SK-N-SH (cell line): Measurements from ENCODE around the gene ANKUB1.

ENCODE experiments used
- JUND ChIP-seq: IDR thresholded peaks from 2 replicates; pipeline ENCODE4 v1.4.0; 2012
- RCOR1 ChIP-seq: fragments of 150-350 bp; IDR thresholded peaks from 2 replicates; pipeline ENCODE4 v1.6.1; 2017; ENCODE audit warnings: antibody characterized with exemption, low read length
- RFX5 ChIP-seq: IDR thresholded peaks from 2 replicates; pipeline ENCODE4 v1.6.1; 2012; ENCODE audit warnings: mild to moderate bottlenecking, improper control_type of control experiment, low read length
- SMC3 ChIP-seq: IDR thresholded peaks from 2 replicates; pipeline ENCODE4 v1.6.1; 2012; ENCODE audit warnings: low read depth, low read length, improper control_type of control experiment
- TAF1 ChIP-seq: IDR thresholded peaks from 2 replicates; pipeline ENCODE4 v1.6.1; 2012; ENCODE audit warnings: low read depth, mild to moderate bottlenecking, low read length, moderate library complexity, borderline replicate concordance
- TF ChIP-seq, protein P1 (sequence below): fragments of 200-600 bp; sonication (generic); IDR thresholded peaks from 2 replicates; pipeline ENCODE4 v1.6.1; 2017; ENCODE audit warnings: antibody characterized with exemption, mild to moderate bottlenecking, moderate library complexity
- TF ChIP-seq, protein P2 (sequence below): IDR thresholded peaks from 2 replicates; pipeline ENCODE4 v1.4.0; 2012; ENCODE audit warnings: low read depth, borderline replicate concordance
- TF ChIP-seq, protein P3 (sequence below): IDR thresholded peaks from 2 replicates; pipeline ENCODE4 v1.6.1; 2012; ENCODE audit warnings: mild to moderate bottlenecking, low read depth, low read length, moderate library complexity

DNA sequence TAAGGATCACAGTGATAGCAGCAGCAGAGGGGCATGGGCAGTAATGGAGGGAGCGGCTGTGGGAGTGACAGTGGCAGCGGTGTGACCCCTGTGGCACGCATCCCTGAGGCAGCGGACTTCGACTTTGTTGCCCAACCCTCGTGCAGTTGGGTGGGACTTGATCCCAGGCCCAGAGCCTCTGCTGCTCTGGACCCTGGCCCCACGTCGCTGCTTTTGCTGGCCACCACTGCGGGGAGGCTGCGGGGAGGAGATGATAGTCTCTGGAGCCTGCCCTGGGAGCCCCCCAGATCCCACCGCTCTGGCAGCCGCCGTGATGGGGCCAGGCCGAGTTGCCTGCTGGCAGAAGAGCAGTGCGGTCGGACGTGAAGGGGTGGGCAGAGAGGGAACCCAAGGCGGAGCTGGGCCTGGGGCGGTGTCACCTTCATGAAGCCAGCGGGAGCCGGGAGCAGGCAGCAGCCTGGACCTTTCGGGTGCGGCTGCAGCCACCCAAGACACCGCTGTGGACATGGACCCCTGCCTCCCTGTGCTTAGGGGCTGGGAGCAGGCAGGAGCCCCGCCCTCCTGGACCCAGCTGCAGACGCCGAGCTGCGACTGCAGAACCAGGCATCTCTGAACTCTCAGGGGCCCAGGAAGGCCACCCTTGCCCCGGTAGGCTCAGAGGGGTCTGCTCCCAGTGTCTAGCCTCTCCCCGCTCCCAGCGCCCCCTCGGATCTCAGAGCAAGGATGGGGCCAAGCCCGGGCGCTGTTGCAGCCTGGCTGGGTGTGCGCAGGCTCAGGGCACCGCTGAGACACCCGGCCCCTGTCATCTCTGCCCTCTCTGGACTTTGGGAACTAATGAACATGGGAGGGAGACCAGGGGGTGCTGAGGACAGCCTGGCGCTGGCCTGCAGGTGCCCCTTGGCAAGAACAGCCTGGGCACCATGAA, 78.4 kb downstream of the ANKUB1 start:
- TF ChIP-seq TAF1 (no peak), RFX5 (no peak), RCOR1 (no peak), JUND (no peak), SMC3 (no peak)
- TF ChIP-seq, protein P1, sequence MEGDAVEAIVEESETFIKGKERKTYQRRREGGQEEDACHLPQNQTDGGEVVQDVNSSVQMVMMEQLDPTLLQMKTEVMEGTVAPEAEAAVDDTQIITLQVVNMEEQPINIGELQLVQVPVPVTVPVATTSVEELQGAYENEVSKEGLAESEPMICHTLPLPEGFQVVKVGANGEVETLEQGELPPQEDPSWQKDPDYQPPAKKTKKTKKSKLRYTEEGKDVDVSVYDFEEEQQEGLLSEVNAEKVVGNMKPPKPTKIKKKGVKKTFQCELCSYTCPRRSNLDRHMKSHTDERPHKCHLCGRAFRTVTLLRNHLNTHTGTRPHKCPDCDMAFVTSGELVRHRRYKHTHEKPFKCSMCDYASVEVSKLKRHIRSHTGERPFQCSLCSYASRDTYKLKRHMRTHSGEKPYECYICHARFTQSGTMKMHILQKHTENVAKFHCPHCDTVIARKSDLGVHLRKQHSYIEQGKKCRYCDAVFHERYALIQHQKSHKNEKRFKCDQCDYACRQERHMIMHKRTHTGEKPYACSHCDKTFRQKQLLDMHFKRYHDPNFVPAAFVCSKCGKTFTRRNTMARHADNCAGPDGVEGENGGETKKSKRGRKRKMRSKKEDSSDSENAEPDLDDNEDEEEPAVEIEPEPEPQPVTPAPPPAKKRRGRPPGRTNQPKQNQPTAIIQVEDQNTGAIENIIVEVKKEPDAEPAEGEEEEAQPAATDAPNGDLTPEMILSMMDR = no peak
- TF ChIP-seq, protein P2, sequence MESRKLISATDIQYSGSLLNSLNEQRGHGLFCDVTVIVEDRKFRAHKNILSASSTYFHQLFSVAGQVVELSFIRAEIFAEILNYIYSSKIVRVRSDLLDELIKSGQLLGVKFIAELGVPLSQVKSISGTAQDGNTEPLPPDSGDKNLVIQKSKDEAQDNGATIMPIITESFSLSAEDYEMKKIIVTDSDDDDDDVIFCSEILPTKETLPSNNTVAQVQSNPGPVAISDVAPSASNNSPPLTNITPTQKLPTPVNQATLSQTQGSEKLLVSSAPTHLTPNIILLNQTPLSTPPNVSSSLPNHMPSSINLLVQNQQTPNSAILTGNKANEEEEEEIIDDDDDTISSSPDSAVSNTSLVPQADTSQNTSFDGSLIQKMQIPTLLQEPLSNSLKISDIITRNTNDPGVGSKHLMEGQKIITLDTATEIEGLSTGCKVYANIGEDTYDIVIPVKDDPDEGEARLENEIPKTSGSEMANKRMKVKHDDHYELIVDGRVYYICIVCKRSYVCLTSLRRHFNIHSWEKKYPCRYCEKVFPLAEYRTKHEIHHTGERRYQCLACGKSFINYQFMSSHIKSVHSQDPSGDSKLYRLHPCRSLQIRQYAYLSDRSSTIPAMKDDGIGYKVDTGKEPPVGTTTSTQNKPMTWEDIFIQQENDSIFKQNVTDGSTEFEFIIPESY = no peak
- TF ChIP-seq, protein P3, sequence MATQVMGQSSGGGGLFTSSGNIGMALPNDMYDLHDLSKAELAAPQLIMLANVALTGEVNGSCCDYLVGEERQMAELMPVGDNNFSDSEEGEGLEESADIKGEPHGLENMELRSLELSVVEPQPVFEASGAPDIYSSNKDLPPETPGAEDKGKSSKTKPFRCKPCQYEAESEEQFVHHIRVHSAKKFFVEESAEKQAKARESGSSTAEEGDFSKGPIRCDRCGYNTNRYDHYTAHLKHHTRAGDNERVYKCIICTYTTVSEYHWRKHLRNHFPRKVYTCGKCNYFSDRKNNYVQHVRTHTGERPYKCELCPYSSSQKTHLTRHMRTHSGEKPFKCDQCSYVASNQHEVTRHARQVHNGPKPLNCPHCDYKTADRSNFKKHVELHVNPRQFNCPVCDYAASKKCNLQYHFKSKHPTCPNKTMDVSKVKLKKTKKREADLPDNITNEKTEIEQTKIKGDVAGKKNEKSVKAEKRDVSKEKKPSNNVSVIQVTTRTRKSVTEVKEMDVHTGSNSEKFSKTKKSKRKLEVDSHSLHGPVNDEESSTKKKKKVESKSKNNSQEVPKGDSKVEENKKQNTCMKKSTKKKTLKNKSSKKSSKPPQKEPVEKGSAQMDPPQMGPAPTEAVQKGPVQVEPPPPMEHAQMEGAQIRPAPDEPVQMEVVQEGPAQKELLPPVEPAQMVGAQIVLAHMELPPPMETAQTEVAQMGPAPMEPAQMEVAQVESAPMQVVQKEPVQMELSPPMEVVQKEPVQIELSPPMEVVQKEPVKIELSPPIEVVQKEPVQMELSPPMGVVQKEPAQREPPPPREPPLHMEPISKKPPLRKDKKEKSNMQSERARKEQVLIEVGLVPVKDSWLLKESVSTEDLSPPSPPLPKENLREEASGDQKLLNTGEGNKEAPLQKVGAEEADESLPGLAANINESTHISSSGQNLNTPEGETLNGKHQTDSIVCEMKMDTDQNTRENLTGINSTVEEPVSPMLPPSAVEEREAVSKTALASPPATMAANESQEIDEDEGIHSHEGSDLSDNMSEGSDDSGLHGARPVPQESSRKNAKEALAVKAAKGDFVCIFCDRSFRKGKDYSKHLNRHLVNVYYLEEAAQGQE = no peak
